PFSK-1 (cell line): ENCODE data around the gene ANKAR.

Experiments
- FOXP2 ChIP-seq: optimal IDR thresholded peaks from 2 replicates; pipeline ENCODE3; 2011; ENCODE audit warnings: borderline replicate concordance, control low read depth, inconsistent platforms; ENCODE audit not compliant: insufficient read depth; ENCODE audit errors: extremely low read length, extremely low read depth
- POLR2AphosphoS5 ChIP-seq: IDR thresholded peaks from 2 replicates; pipeline ENCODE4 v1.6.1; 2012; ENCODE audit warnings: low read depth, mild to moderate bottlenecking, control low read depth, low read length, moderate library complexity
- SIN3A ChIP-seq: IDR thresholded peaks from 2 replicates; pipeline ENCODE4 v1.6.1; 2012; ENCODE audit warnings: mild to moderate bottlenecking, low read length, moderate library complexity, borderline replicate concordance; ENCODE audit not compliant: insufficient read depth
- TAF1 ChIP-seq: IDR thresholded peaks from 2 replicates; pipeline ENCODE4 v1.6.1; 2012; ENCODE audit warnings: low read length, control low read depth, borderline replicate concordance; ENCODE audit not compliant: insufficient read depth
- TF ChIP-seq, protein P1 (sequence below), 2 experiments: IDR thresholded peaks; 2 replicates each; pipeline versions ENCODE4 v1.6.1 to v1.8.0; 2011 to 2012; ENCODE audit warnings: low read depth in 2 of 2, low read length in 2 of 2, control low read depth in 1 of 2, inconsistent platforms in 1 of 2, mild to moderate bottlenecking in 1 of 2, moderate library complexity in 1 of 2; ENCODE audit not compliant: insufficient read depth in 1 of 2

ANKAR gene

DNA sequence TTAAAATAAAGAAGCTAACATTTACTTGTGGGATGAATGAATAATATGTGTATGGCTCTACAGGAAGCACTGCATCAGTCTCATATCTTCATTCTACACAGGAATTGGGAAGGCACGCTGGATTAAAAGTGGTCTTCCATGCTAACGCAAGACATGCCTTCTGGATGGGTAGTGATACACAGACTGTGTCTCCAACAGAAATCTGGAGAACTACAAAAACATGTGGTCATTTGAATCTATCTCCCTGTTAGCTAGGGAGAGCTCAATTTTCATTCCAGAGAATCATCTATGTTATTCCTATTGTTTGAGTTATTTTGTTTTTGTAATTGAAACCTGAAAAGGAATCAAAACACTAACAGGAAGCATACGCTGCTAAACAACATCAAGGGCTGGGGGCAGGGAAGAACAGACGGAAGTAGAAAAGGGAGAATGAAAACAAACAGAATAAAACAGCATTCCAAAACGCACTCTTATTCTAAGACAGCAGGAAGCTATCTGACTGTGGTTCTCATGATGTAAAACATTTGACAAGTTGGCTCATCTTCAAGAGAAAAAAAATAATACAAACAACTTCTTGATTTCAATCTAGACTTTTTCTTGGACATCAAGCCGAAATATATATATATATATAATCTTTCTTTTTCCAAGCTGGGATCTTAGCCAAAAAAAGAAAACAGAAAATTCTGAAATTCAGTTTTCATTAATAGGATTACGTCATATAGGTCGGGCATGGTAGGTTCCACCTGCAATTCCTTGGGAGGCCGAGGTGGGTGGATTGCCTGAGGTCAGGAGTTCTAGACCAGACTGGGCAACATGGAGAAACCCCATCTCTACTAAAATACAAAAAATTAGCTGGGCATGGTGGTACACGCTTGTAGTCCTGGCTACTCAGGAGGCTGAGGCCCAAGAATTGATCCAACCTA lies 44.7 kb upstream of the ANKAR start:
- TF ChIP-seq POLR2AphosphoS5 (no peak), TAF1 (no peak), FOXP2 (no peak), SIN3A (no peak)
- TF ChIP-seq, protein P1, sequence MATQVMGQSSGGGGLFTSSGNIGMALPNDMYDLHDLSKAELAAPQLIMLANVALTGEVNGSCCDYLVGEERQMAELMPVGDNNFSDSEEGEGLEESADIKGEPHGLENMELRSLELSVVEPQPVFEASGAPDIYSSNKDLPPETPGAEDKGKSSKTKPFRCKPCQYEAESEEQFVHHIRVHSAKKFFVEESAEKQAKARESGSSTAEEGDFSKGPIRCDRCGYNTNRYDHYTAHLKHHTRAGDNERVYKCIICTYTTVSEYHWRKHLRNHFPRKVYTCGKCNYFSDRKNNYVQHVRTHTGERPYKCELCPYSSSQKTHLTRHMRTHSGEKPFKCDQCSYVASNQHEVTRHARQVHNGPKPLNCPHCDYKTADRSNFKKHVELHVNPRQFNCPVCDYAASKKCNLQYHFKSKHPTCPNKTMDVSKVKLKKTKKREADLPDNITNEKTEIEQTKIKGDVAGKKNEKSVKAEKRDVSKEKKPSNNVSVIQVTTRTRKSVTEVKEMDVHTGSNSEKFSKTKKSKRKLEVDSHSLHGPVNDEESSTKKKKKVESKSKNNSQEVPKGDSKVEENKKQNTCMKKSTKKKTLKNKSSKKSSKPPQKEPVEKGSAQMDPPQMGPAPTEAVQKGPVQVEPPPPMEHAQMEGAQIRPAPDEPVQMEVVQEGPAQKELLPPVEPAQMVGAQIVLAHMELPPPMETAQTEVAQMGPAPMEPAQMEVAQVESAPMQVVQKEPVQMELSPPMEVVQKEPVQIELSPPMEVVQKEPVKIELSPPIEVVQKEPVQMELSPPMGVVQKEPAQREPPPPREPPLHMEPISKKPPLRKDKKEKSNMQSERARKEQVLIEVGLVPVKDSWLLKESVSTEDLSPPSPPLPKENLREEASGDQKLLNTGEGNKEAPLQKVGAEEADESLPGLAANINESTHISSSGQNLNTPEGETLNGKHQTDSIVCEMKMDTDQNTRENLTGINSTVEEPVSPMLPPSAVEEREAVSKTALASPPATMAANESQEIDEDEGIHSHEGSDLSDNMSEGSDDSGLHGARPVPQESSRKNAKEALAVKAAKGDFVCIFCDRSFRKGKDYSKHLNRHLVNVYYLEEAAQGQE (IDR thresholded peaks at IDR 0.05; ENCODE audit: insufficient read depth in 1 of 2, low read depth in 2 of 2, low read length in 2 of 2) = no peak

DNA sequence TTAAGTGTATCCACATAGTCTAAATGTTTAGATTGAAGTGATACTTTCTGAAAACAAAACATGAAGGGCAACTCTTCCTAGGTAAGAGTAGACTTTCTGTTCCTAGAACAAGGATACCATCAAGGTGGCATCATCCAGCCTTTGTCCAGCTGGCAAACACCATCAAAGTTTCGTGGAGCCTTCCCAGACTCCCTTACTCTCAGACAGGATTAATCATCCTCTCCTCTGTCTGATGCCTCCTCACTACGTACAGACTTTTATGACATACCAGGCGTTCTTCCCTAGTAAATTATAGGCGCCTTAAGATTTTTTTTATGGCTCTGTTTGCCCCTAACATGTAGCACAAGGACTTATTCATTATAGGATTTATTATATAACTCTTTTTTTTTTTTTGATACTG lies 42.6 kb upstream of the ANKAR start:
- TF ChIP-seq TAF1 (no peak), SIN3A (no peak), POLR2AphosphoS5 (no peak), FOXP2 (no peak)
- TF ChIP-seq, protein P1 (IDR thresholded peaks at IDR 0.05; ENCODE audit: insufficient read depth in 1 of 2, low read depth in 2 of 2, low read length in 2 of 2) = no peak

DNA sequence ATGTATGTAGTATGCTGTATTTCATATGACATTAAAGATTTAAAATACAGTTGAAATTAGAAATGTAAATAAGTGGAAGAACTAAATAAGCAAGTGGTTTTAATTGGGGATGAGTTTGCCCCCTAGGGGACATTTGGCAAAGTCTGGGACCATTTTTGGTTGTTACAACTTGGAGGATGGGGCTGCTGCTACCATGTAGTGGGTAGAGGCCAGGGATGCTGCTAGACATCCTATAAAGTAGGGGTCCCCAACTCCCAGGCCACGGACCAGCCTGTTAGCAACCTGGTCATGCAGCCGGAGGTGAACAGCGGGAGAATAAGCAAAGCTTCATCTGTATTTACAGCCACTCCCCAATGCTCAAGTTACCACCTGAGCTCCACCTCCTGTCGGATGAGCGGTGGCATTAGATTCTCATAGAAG lies 41.1 kb upstream of the ANKAR start:
- TF ChIP-seq POLR2AphosphoS5 (no peak), TAF1 (no peak), SIN3A (no peak), FOXP2 (no peak)
- TF ChIP-seq, protein P1 (IDR thresholded peaks at IDR 0.05; ENCODE audit: insufficient read depth in 1 of 2, low read depth in 2 of 2, low read length in 2 of 2) = no peak

DNA sequence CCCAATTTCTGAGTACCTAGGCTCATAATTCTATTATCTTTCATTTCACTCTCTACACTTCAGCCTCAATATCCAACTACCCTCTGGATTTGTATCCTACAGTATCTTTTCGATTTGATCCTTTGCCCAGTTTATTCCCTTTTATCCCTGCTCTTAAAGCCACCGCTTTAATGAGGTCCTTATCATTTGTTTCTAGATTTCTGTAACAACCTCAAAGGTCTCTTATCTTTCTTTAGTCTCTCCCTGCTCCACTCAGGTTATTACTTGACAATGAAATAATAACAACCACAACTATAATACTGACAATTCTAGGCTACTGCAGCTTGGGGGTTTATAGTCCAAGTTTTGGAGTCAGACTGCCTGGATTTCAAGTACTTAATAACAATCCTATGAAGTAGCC lies 39.1 kb upstream of the ANKAR start:
- TF ChIP-seq TAF1 = no peak
- TF ChIP-seq, protein P1 (IDR thresholded peaks at IDR 0.05; ENCODE audit: insufficient read depth in 1 of 2, low read depth in 2 of 2, low read length in 2 of 2) = no peak
- TF ChIP-seq FOXP2 = no peak
- TF ChIP-seq POLR2AphosphoS5 = no peak
- TF ChIP-seq SIN3A = no peak
